HG02759 (cell line): Measurements from ENCODE around the gene TTC28.

Experiments used
- ATAC-seq: cut with Tn5 transposase; IDR thresholded peaks from one replicate; pipeline ENCODE4 v1.9.1; 2021; ENCODE audit warnings: mild to moderate bottlenecking, moderate library complexity; ENCODE audit not compliant: unreplicated experiment

Gene TTC28

GRCh38 chr22:28314959-28315358 is 364.7 kb downstream of the TTC28 start:
- ATAC-seq = no peak

GRCh38 chr22:28310299-28310698 is 369.3 kb downstream of the TTC28 start:
- ATAC-seq = no peak

DNA sequence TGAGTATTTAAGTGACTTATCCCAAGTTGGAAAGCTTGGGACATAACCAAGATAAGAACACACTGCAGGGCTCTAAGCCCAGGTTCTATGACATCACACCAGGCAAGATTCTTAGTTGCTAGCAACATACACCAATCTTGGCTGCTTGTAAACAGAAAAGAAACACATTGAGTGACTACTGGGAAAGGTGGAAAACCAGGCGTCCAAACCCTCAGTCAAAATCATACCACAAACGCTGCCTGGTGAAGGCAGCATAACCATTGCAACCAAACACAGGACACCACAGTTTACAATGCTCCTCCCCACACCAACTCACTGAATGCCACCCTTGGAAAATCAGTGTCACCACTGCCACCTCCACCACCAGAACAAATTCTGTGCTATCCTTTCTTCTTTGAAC is 379.9 kb downstream of the TTC28 start:
- no peak for ATAC-seq

GRCh38 chr22:28299309-28299708 is 380.3 kb downstream of the TTC28 start:
- ATAC-seq = no peak

DNA sequence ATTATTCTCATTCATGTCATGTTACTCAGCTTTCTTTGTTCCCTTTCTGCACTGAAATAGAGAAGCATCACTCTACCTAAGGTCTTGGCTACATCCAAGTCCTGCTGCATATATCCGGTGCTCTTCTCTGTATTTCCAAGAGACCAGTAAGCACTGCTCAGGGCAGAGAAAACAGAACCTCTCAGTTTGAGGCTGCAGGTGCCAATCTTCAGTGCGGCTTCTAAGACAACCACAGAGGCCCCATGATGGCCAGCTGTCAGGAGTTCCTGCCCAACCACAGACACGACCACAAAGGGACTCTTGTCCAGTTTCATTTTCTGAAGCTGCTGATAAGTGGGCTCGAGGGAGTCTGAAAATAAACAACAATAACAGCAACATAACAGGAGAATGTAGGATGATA is 382.1 kb downstream of the TTC28 start:
- peak; percentile 71 for ATAC-seq

GRCh38 chr22:28296452-28296851 is 383.2 kb downstream of the TTC28 start:
- no peak for ATAC-seq

DNA sequence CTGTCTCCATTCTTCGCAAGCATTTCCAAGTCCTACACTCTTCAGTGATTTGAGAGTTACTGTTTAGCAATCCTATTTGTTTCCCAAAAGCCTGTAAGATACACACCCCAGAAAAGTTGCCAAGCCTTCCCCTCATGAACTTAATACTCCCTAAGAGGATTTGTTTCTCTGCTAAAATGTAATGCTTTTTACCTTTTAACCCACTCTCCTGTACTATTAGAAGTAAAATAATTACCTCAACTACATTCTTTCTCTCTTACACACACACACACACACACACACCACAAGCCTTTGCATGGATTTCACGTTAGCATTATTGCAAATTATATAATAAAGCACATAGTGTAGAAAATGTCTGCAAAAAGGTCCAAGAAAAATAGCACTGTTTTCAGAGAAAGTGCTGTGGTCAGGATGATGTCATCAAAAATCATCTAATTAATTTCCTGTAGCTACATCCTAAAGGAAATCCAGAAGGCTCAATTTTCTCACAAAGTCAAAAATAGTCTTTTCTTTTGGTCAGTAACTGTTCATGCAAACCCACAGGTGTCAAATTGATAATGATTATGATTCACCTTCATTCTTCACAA is 396.5 kb downstream of the TTC28 start:
- no peak for ATAC-seq

- ATAC-seq = no peak
Observed at GRCh38 chr22:28282405-28283067, 397.1 kb downstream of the TTC28 start.

DNA sequence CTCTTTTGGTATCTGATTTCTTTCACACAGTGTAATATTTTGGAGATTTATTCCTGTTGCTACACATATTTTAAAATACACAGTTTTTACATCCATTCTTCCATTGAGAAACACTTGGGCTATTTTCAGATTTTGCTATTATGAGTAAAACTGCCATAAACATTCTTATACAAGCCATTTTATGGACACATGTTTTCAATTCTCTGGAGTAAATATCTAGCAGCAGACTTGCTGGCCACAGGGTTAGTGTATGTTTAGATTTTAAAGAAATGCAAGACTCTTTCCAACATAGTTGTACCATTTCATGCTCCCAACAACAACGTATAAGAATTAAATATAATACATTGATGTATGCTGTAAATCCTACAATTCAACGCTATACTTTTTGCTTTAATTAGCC is 399.8 kb downstream of the TTC28 start:
- ATAC-seq = no peak

- no peak for ATAC-seq
Observed at GRCh38 chr22:28269277-28269676, 410.4 kb downstream of the TTC28 start.

GRCh38 chr22:28268850-28269249 is 410.8 kb downstream of the TTC28 start:
- no peak for ATAC-seq

DNA sequence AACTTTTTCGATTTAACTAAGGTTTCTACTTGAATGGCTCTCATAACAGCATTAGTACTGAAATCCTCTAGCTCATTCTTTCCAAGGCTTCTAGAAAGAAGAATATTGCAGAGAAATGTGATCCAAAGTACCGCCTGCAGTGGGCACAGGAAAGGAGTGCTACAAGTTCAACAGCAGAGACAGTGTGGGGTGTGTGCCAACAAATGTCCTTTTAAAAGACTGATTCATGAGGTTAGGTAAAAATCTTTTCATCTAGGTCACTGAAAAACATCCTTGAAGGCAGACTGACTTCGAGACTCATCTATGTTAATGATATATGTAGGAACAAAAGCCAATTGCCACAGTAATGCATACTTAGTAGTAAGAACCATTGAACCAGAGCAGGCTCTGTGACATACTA is 411.5 kb downstream of the TTC28 start:
- no peak for ATAC-seq

- no peak for ATAC-seq
Observed at GRCh38 chr22:28260619-28261018, 419.0 kb downstream of the TTC28 start.

GRCh38 chr22:28259774-28260312 is 419.8 kb downstream of the TTC28 start:
- no peak for ATAC-seq

DNA sequence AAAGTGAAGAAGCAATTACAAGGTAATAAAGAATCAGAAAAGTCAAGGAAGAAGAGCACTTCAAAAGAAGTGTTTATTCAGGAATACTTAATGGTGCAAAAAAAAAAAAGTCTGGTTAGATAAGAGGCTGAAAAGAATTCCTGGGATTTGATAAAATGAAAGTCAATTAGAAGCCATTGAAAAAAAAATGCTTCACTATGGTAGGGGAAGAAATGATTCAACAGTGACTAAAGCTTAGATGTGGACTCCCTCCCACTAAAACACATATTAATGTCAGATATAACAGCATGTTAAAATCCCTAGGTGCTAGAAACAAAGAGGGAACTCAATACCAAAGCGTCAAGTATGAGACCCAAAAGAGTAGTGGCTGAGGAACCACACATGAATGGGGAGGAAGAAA is 425.2 kb downstream of the TTC28 start:
- ATAC-seq = no peak

DNA sequence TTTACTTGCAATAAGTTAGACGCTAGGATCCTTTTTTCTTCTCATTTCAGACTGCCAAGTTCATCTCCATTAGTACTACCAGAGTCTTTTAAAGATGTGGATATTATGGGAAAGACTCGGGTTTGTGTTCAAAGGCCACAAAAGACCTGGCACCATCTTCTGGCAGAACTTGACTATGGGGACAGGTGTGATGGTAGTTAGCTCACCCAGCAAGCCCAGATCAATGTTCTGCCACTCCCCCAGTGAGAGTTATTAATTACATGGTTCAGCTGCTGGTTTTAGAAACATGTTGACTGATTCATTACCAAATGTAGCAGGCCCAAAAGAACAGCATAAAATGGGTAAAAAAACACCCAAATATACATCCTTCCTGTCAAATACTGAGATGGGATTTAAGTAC is 427.1 kb downstream of the TTC28 start:
- ATAC-seq = no peak

DNA sequence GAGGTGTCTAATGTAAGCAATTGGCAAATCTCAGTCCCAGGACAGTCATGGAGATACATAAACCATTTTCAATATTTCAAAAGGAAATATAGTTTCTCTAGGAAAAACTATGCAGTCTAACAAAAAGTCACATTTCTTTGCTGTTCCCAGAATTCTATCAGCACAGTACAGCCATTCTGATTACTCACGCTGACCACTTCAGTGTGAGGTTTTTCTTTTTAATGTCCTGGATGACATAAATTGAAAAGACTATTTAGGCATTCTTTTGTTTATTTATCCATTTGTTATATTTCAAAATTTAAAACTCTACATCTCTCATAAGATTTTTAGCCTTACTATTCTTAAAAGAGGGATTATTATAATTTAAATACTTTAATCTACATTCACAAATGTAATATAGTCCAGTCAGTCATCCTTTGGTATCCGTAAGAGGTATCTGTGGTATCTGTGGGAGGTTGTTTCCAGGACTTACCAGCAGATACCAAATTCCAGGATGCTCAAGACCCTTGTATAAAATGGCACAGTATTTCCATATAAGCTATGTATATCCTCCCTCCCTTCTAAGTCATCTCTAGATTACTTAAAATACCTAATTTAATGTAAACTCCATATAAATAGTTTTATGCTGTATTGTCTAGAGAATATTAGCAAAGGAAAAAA is 429.5 kb downstream of the TTC28 start:
- no peak for ATAC-seq

- no peak for ATAC-seq
Observed at GRCh38 chr22:28249402-28249801, 430.2 kb downstream of the TTC28 start.

DNA sequence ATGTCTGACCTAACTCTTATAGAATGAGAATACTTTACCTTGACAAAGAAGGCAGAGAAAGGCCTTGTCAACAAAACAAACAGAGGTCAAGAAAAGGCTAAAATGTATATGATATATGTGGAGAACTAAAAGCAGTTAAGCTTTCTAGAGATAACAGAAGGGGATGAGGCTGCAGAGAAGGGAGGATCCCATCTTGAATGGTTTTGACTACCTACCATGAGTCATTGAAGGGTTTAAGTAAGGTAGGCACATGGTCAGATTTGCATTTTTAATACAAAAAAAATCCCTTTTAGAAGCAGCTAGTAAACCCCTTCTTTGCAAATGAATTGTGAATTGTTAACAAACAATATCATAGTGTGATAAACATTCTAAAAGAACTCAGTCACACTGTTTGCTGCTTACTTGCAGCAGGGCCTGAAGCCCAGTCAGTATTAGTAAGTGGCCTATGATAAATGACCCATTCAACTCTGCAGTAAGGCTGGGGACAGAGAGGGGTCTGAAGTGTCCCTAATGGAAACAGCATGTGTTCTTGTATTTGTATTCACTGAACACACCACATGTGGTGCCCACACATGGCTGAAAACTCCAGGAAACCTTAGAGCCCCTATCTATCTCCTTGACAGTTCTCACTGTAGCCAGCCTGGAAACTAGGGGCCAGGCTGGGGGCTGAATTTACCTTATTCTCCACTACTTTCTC is 431.8 kb downstream of the TTC28 start:
- ATAC-seq = no peak

DNA sequence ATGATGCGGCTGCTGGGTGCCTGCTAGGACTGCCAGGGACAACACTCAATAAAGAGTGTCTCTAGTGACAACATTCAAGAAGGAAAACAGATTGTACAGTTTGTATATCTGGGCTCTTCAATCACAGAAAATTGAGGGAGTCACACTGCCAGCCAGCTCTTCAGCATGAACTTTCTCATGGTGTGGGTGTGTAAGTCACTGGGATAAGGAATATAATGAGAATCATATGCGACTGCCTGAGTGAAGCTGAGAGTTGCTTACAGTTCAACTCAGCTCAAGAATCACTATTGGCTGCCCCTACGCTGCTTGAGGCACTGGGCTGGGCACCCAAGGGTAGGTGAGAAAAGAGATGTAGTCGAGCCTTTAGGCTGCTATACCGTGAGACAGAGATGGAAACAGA is 432.5 kb downstream of the TTC28 start:
- ATAC-seq = no peak

- ATAC-seq = no peak
Observed at GRCh38 chr22:28246397-28246796, 433.2 kb downstream of the TTC28 start.
